Right kidney (tissue), 1 donor: ENCODE measurements around the gene IQGAP1.

Experiments
- DNase-seq: peaks from one replicate; pipeline ENCODE4 v3.0.0-alpha.2; 2016

IQGAP1 gene

GRCh38 chr15:90529371-90530249 lies 141.6 kb downstream of the IQGAP1 start, which contains the start of gene CRTC3:
Gene CRTC3 (plus strand): TSS chr15:90529923. CDS start chr15:90530072, 149 bp downstream.
- DNase-seq: peak; percentile 95

DNA sequence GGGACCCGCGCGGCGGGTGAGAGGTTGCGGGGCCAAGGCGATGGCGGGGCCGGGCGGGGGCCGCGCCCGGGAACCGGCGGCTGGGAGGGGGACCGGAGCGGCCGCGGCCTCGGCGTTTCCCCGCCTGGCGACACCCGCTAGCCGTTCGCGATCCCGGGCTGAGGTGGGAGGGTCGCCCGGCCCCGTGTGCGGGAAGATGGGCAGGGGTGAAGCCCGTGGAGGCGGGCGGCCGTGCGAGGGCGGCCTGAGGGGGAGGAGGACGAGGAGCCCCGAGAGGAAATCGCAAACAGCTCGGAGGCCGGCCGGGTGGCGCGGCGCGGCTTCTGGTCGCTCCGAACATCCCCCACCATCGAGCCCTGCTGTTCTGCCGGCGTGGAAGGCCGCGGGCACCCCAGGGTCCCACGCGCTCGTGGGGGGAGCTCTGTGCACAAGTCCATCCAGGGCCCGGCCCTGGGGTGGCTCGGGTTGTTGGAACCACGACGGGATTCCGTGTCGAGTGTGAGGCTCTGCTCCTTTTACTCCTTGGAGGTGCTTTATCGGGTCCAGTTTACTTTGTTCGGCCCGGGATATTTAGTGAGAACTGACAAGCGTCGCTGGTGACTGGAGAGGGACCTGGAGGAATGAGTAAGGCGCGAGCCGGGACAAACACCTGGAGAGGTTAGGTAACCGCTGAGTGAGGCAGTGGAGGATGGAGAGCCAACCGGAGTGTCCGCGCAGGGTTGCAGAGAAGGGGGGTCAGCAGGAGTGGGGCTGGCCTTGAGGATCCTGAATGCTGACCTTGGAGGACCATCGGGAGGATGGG lies 142.4 kb downstream of the IQGAP1 start:
- peak; percentile 93 for DNase-seq

GRCh38 chr15:90531147-90531546 lies 143.1 kb downstream of the IQGAP1 start:
- no peak for DNase-seq

- DNase-seq: no peak
These were observed 147.2 kb downstream of the IQGAP1 start for GRCh38 chr15:90535254-90535653.

DNA sequence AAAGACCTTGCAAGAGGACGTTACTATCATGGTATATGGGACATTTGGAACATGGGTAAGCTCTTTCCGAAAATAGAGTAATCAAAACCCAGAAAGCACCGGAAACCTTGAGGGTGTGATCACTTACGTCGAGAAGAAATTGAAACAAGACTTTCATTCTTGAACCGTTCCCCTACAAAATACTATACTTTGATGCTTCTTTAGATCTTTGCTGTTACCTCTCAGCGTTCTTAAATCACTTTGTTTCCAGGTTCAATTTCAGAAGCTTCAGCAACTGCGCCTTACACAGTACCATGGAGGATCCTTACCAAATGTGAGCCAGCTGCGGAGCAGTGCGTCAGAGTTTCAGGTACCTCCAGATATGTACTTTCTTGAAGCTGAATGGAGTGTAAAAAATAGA lies 151.7 kb downstream of the IQGAP1 start:
- no peak for DNase-seq

- DNase-seq: no peak
These were observed 152.7 kb downstream of the IQGAP1 start for GRCh38 chr15:90540768-90541167.

GRCh38 chr15:90545095-90545494 lies 157.1 kb downstream of the IQGAP1 start:
- DNase-seq: no peak

DNA sequence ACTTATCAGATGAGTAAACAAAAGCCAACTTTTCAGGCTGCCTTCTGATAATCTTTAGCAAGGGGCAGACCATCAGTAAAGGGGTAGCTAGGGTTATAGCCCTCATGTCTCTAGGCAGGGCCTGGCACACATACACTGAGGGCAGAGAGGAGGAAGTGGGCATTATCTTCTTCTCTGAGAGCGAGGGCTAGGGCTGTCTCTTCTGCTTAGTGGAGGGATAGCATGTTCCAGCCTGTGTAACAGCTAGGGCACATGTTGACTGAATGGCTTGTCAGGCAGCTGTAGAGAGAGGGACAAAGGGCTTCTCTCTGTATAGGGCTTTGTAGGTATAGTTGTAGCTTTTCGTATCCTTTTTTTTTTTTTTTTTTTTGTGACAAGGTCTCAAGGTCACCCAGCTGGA lies 159.5 kb downstream of the IQGAP1 start:
- no peak for DNase-seq

DNA sequence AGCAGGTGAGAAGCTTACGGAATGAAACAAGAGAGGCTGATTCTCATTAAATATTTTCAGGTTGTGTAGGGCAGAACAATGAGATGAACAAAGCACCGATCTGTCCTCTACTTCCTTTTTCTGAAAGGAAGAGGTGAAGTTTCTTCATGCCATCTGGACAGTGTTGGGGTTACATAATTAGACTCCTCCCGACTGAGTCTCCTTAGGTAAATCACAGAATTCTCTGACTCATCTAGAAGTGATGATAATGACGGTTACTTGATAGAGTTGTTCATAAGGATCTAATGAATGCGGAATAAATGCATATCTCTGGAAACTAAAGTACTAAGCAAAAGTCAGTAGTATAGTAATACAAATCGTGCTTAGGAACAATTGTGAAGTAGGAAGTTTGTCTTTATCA lies 162.9 kb downstream of the IQGAP1 start:
- no peak for DNase-seq
